Measurements from ENCODE around the gene RNASE3. TPM values are rescaled to one million over a fixed set of nuclear protein-coding genes. Genes with fewer than 3 reads are reported as not detected.
"Not testable (repeated sequence)": the region's sequence is repeated elsewhere in the genome, so short reads cannot be mapped to it uniquely, and the experiment has no call there.

RNASE3 gene
- total RNA-seq, 1 donor from 2014 or later, result not detected

- FAIRE-seq; H3K79me2 ChIP-seq (ENCODE audit: insufficient read depth, low read length); H3K9me3 Mint-ChIP-seq (ENCODE audit: unreplicated experiment): not testable (repeated sequence)
These were observed 28.0 kb downstream of the RNASE3 start for GRCh38 chr14:20919038-20919756.

GRCh38 chr14:20923766-20924297 is 32.6 kb downstream of the RNASE3 start:
- not testable (repeated sequence) for H3K4me3 ChIP-seq (ENCODE audit: insufficient read depth, low read depth, low read length); H3K4me2 ChIP-seq (ENCODE audit: low read length); H3K36me3 ChIP-seq (ENCODE audit: insufficient read depth, low read length); H3K27me3 ChIP-seq (ENCODE audit: insufficient read depth, low read length); H3K27ac Mint-ChIP-seq (ENCODE audit: unreplicated experiment); H2AFZ ChIP-seq (ENCODE audit: low read depth, low read length); DNase-seq (ENCODE audit: low read depth); H4K20me1 ChIP-seq (ENCODE audit: insufficient read depth, low read length); H3K9me3 Mint-ChIP-seq (ENCODE audit: unreplicated experiment); H3K4me3 Mint-ChIP-seq (ENCODE audit: unreplicated experiment); H3K4me1 ChIP-seq (ENCODE audit: insufficient read depth, low read length); H3K36me3 Mint-ChIP-seq (ENCODE audit: low read depth, unreplicated experiment); H3K27ac ChIP-seq (ENCODE audit: low read depth, low read length); H3K79me2 ChIP-seq (ENCODE audit: insufficient read depth, low read length); H3K9ac ChIP-seq (ENCODE audit: low read length); FAIRE-seq; H3K9me3 ChIP-seq (ENCODE audit: insufficient read depth, low read depth, low read length); H3K4me1 Mint-ChIP-seq (ENCODE audit: low read depth, unreplicated experiment)
- H3K27me3 Mint-ChIP-seq (ENCODE audit: low read depth, unreplicated experiment), result peaks cover 15% of the 10 kb centered on the region

More at GRCh38 chr14:20919038-20919756, 28.0 kb downstream of the RNASE3 start:
- not testable (repeated sequence) for H3K27me3 ChIP-seq (ENCODE audit: insufficient read depth, low read length); H3K9me3 ChIP-seq (ENCODE audit: insufficient read depth, low read depth, low read length); H4K20me1 ChIP-seq (ENCODE audit: insufficient read depth, low read length); H2AFZ ChIP-seq (ENCODE audit: low read depth, low read length); H3K27ac Mint-ChIP-seq (ENCODE audit: unreplicated experiment); H3K27ac ChIP-seq (ENCODE audit: low read depth, low read length); H3K4me3 ChIP-seq (ENCODE audit: insufficient read depth, low read depth, low read length); H3K4me2 ChIP-seq (ENCODE audit: low read length); H3K4me1 ChIP-seq (ENCODE audit: insufficient read depth, low read length); DNase-seq (ENCODE audit: low read depth); H3K4me1 Mint-ChIP-seq (ENCODE audit: low read depth, unreplicated experiment); H3K36me3 ChIP-seq (ENCODE audit: insufficient read depth, low read length); H3K4me3 Mint-ChIP-seq (ENCODE audit: unreplicated experiment); H3K36me3 Mint-ChIP-seq (ENCODE audit: low read depth, unreplicated experiment); H3K9ac ChIP-seq (ENCODE audit: low read length)
- peaks cover 35% of the 10 kb centered on the region for H3K27me3 Mint-ChIP-seq (ENCODE audit: low read depth, unreplicated experiment)

- no peak for DNase-seq (ENCODE audit: low read depth)
- H3K4me2 ChIP-seq (ENCODE audit: low read length), result no peak overlapping the region
- H3K4me3 ChIP-seq (ENCODE audit: insufficient read depth, low read depth, low read length), result no peak overlapping the region
- no peaks in the 10 kb centered on the region for H3K36me3 ChIP-seq (ENCODE audit: insufficient read depth, low read length)
- H3K4me3 Mint-ChIP-seq (ENCODE audit: unreplicated experiment), result no peak overlapping the region
- no peaks in the 10 kb centered on the region for H3K79me2 ChIP-seq (ENCODE audit: insufficient read depth, low read length)
- H3K36me3 Mint-ChIP-seq (ENCODE audit: low read depth, unreplicated experiment), result no peaks in the 10 kb centered on the region
- peaks cover 4% of the 10 kb centered on the region for H3K9me3 Mint-ChIP-seq (ENCODE audit: unreplicated experiment)
- no peaks in the 10 kb centered on the region for H4K20me1 ChIP-seq (ENCODE audit: insufficient read depth, low read length)
- no peak overlapping the region for H3K9ac ChIP-seq (ENCODE audit: low read length)
- no peak overlapping the region for H2AFZ ChIP-seq (ENCODE audit: low read depth, low read length)
- H3K27me3 Mint-ChIP-seq (ENCODE audit: low read depth, unreplicated experiment), result peaks cover 20% of the 10 kb centered on the region
- H3K27ac Mint-ChIP-seq (ENCODE audit: unreplicated experiment), result no peak overlapping the region
- TF ChIP-seq CTCF (IDR thresholded peaks at IDR 0.05; ENCODE audit: insufficient read depth, low read depth, low read length) (peak; percentile 11), EZH2 (IDR thresholded peaks at IDR 0.05; ENCODE audit: insufficient read depth, low read length) (no peak)
- no peaks in the 10 kb centered on the region for H3K27me3 ChIP-seq (ENCODE audit: insufficient read depth, low read length)
- no peaks in the 10 kb centered on the region for H3K9me3 ChIP-seq (ENCODE audit: insufficient read depth, low read depth, low read length)
- no peaks in the 10 kb centered on the region for H3K4me1 ChIP-seq (ENCODE audit: insufficient read depth, low read length)
- H3K4me1 Mint-ChIP-seq (ENCODE audit: low read depth, unreplicated experiment), result no peaks in the 10 kb centered on the region
- H3K27ac ChIP-seq (ENCODE audit: low read depth, low read length), result no peak overlapping the region
- FAIRE-seq, result no peak
These were observed 43.1 kb downstream of the RNASE3 start for GRCh38 chr14:20934148-20934762.

Measured in astrocyte (in vitro differentiated cells and primary cell).